Keratinocyte (primary cell): ENCODE results near the gene MVB12B. TPM values are rescaled to one million over a fixed set of nuclear protein-coding genes. Genes with fewer than 3 reads are reported as not detected.

Source experiments
- DNase-seq: peaks from one replicate; pipeline ENCODE4 v3.0.0-alpha.2; 2011; ENCODE audit warnings: low read depth, missing footprints, low spot score
- FAIRE-seq: peaks from 2 replicates; lab custom pipeline; 2011; peaks lifted over from hg19 to GRCh38; lab: Jason Lieb, UNC
- H2AFZ ChIP-seq: 2 replicates; pipeline ENCODE4 v1.6.0; 2012; ENCODE audit warnings: low read length, control low read depth, inconsistent platforms; ENCODE audit not compliant: control insufficient read depth
- H3K27ac ChIP-seq: 2 replicates; pipeline ENCODE4 v1.5.1; 2011; ENCODE audit warnings: low read length; ENCODE audit not compliant: control insufficient read depth, insufficient read depth
- H3K27me3 ChIP-seq: 3 replicates; pipeline ENCODE4 v1.6.0; 2011; ENCODE audit warnings: low read length; ENCODE audit not compliant: control insufficient read depth, insufficient read depth; ENCODE audit errors: extremely low read depth
- H3K36me3 ChIP-seq, 2 experiments: 2 replicates in 1 of 2; 3 replicates in 1 of 2; pipeline ENCODE4 v1.5.1; 2011; ENCODE audit warnings: low read length in 2 of 2, mild to moderate bottlenecking in 1 of 2; ENCODE audit not compliant: control insufficient read depth in 2 of 2, insufficient read depth in 2 of 2; ENCODE audit errors: extremely low read depth in 1 of 2
- H3K4me1 ChIP-seq: 3 replicates; pipeline ENCODE4 v1.5.1; 2011; ENCODE audit warnings: low read length; ENCODE audit not compliant: control insufficient read depth, insufficient read depth; ENCODE audit errors: extremely low read depth
- H3K4me2 ChIP-seq: 3 replicates; pipeline ENCODE4 v1.6.0; 2011; ENCODE audit warnings: low read depth, low read length; ENCODE audit not compliant: control insufficient read depth, insufficient read depth; ENCODE audit errors: extremely low read depth
- H3K4me3 ChIP-seq, 3 experiments: fragments of 200-600 bp in 1 of 3; sonication (generic) in 1 of 3; 2 replicates in 2 of 3; 3 replicates in 1 of 3; pipeline ENCODE4 v1.5.1; 2011 to 2016; ENCODE audit warnings: low read length in 3 of 3, mild to moderate bottlenecking in 3 of 3, control low read depth in 2 of 3, inconsistent platforms in 1 of 3, low read depth in 1 of 3, mixed read lengths in 1 of 3, mixed run types in 1 of 3, moderate library complexity in 1 of 3; ENCODE audit not compliant: control insufficient read depth in 2 of 3, insufficient read depth in 2 of 3; ENCODE audit errors: extremely low read depth in 1 of 3
- H3K79me2 ChIP-seq: 2 replicates; pipeline ENCODE4 v1.6.0; 2012; ENCODE audit warnings: low read length; ENCODE audit not compliant: control insufficient read depth, insufficient read depth
- H3K9ac ChIP-seq: 3 replicates; pipeline ENCODE4 v1.6.0; 2011; ENCODE audit warnings: low read length; ENCODE audit not compliant: control insufficient read depth, insufficient read depth; ENCODE audit errors: extremely low read depth
- H3K9me1 ChIP-seq: 3 replicates; pipeline ENCODE4 v1.6.0; 2011; ENCODE audit warnings: low read length; ENCODE audit not compliant: control insufficient read depth, insufficient read depth; ENCODE audit errors: extremely low read depth
- H3K9me3 ChIP-seq: 2 replicates; pipeline ENCODE4 v1.5.1; 2012; ENCODE audit warnings: low read depth, low read length; ENCODE audit not compliant: control insufficient read depth
- H4K20me1 ChIP-seq: 3 replicates; pipeline ENCODE4 v1.6.0; 2011; ENCODE audit warnings: low read length; ENCODE audit not compliant: control insufficient read depth, insufficient read depth; ENCODE audit errors: extremely low read depth
- CTCF ChIP-seq, 3 experiments: IDR thresholded peaks in 1 of 3; conservative IDR thresholded peaks in 1 of 3; optimal IDR thresholded peaks in 1 of 3; 2 replicates in 2 of 3; 3 replicates in 1 of 3; pipeline versions ENCODE3 to v1.5.1; 2011; ENCODE audit warnings: low read length in 3 of 3, mild to moderate bottlenecking in 3 of 3, moderate library complexity in 2 of 3, control low read depth in 1 of 3, inconsistent platforms in 1 of 3; ENCODE audit not compliant: insufficient read depth in 2 of 3; ENCODE audit errors: extremely low read depth in 1 of 3
- EZH2 ChIP-seq: IDR thresholded peaks from one replicate; pipeline ENCODE4 v1.6.1; 2012; ENCODE audit warnings: inconsistent platforms, mild to moderate bottlenecking, low read length, moderate library complexity
- dilution Hi-C: fragments of 300-500 bp; cut with MboI; formaldehyde crosslinking; loops from one replicate; pipeline ENCODE4 v1.7.0; 2020; ENCODE audit warnings: low sequenced_read_pairs; ENCODE audit not compliant: extremely low pct_ligation_motif_present
- polyA plus RNA-seq, 5 experiments: library from polyadenylated mRNA; depleted of rRNA in 3 of 5; stranded (reverse) in 3 of 5; stranded (forward) in 1 of 5; unstranded in 1 of 5; fragments of >200 nt; gene quantifications; 1 replicate in 1 of 5; 2 replicates in 3 of 5; 3 replicates in 1 of 5; pipeline versions ENCODE4 v1.2.1 to v1.2.3, GENCODE V29; 2011 to 2012; ENCODE audit warnings: missing spikeins in 2 of 5, low read depth in 1 of 5, low replicate concordance in 1 of 5

MVB12B gene
- polyA plus RNA-seq, 1 donor (not counting 4 experiments of a cell fraction or from before 2014, with no cell fraction given), result 1.2 TPM

GRCh38 chr9:126373241-126373640, 46.6 kb downstream of the MVB12B start:
- TF ChIP-seq EZH2 (no peak), CTCF (optimal IDR thresholded peaks at IDR 0.05 in 1 of 3, IDR thresholded peaks at IDR 0.05 in 1 of 3, conservative IDR thresholded peaks at IDR 0.05 in 1 of 3; ENCODE audit: extremely low read depth in 1 of 3, insufficient read depth in 2 of 3, low read length in 3 of 3) (no peak)
- dilution Hi-C loops, result no loop called here
- Histone ChIP-seq H3K4me1 (peaks cover 14% of the 10 kb centered on the region), H3K9me3 (no peaks in the 10 kb centered on the region), H3K27me3 (no peaks in the 10 kb centered on the region), H3K36me3 (no peaks in the 10 kb centered on the region), H3K27ac (no peak overlapping the region), H3K4me3 (no peak overlapping the region), H3K4me2 (peak overlapping the region; percentile 59), H3K9ac (no peak overlapping the region), H3K79me2 (no peaks in the 10 kb centered on the region), H3K9me1 (no peaks in the 10 kb centered on the region), H2AFZ (peak overlapping the region; percentile 64), H4K20me1 (no peaks in the 10 kb centered on the region)
- FAIRE-seq (peak; percentile 80), DNase-seq (no peak)

DNA sequence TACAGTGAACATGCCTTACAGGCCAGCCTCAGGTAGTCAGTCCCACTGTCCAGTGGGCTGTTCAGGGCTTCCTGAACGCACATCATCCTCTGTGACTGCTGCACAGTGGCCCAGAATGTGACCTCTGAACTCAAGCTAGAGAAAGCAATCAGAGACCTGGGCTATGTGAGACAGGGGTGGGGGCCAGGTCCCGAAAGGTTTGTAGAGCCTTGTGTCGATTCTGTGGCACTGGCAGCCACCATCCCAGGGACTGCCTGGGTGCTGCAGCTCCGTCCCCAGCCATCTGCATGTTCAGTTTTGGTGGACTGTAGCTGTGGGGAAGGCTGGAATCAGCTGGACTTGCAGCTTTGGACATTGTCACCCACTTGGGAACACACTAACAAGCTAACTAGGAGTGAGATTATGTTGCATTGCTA, 47.7 kb downstream of the MVB12B start:
- no peak overlapping the region for H3K4me3 ChIP-seq
- no peaks in the 10 kb centered on the region for H3K79me2 ChIP-seq
- H3K27ac ChIP-seq, result no peak overlapping the region
- FAIRE-seq (no peak), DNase-seq (no peak)
- H3K9me1 ChIP-seq, result no peaks in the 10 kb centered on the region
- no peaks in the 10 kb centered on the region for H3K9me3 ChIP-seq
- H3K4me1 ChIP-seq, result peaks cover 14% of the 10 kb centered on the region
- TF ChIP-seq EZH2 (no peak), CTCF (optimal IDR thresholded peaks at IDR 0.05 in 1 of 3, IDR thresholded peaks at IDR 0.05 in 1 of 3, conservative IDR thresholded peaks at IDR 0.05 in 1 of 3; ENCODE audit: extremely low read depth in 1 of 3, insufficient read depth in 2 of 3, low read length in 3 of 3) (no peak)
- H4K20me1 ChIP-seq, result no peaks in the 10 kb centered on the region
- no peak overlapping the region for H3K4me2 ChIP-seq
- H3K27me3 ChIP-seq, result no peaks in the 10 kb centered on the region
- H2AFZ ChIP-seq, result no peak overlapping the region
- dilution Hi-C loops, result no loop called here
- H3K36me3 ChIP-seq, result no peaks in the 10 kb centered on the region
- H3K9ac ChIP-seq, result no peak overlapping the region
